ENCODE data around the gene STYXL2.

DNA sequence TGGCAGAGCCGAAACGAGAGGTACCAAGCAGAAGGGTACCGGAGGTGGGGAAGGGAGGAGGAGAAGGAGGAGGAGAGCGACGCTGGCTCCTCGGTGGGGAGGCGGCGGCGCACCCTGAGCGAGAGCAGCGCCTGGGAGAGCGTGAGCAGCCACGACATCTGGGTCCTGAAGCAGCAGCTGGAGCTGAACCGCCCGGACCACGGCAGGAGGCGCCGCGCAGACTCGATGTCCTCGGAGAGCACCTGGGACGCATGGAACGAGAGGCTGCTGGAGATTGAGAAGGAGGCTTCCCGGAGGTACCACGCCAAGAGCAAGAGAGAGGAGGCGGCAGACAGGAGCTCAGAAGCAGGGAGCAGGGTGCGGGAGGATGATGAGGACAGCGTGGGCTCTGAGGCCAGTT, 32.4 kb downstream of the STYXL2 start:
- TF ChIP-seq ZSCAN29 (IDR thresholded peaks at IDR 0.05) (no peak), CEBPB (tag; IDR thresholded peaks at IDR 0.05) (no peak), E2F4 (CRISPR knock-in tag; IDR thresholded peaks at IDR 0.05; ENCODE audit: low read depth) (no peak), ADNP (tag; IDR thresholded peaks at IDR 0.05) (no peak), MTA3 (IDR thresholded peaks at IDR 0.05; ENCODE audit: borderline replicate concordance) (no peak)
- TF ChIP-seq, protein P1, sequence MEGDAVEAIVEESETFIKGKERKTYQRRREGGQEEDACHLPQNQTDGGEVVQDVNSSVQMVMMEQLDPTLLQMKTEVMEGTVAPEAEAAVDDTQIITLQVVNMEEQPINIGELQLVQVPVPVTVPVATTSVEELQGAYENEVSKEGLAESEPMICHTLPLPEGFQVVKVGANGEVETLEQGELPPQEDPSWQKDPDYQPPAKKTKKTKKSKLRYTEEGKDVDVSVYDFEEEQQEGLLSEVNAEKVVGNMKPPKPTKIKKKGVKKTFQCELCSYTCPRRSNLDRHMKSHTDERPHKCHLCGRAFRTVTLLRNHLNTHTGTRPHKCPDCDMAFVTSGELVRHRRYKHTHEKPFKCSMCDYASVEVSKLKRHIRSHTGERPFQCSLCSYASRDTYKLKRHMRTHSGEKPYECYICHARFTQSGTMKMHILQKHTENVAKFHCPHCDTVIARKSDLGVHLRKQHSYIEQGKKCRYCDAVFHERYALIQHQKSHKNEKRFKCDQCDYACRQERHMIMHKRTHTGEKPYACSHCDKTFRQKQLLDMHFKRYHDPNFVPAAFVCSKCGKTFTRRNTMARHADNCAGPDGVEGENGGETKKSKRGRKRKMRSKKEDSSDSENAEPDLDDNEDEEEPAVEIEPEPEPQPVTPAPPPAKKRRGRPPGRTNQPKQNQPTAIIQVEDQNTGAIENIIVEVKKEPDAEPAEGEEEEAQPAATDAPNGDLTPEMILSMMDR (IDR thresholded peaks at IDR 0.05 in 2 of 3, conservative IDR thresholded peaks at IDR 0.05 in 1 of 3; ENCODE audit: insufficient read depth in 2 of 3, low read depth in 1 of 3, low read length in 3 of 3) = no peak
